T-helper 1 cell treated with Interleukin-12 subunit alpha and Interleukin-12 subunit beta and Interleukin-4 antibody, amounts not matched to agents 30 ng/mL and 1 ng/mL, for 36 hours (primary cell): ENCODE results near the gene SDHAF2. TPM values are rescaled to one million over a fixed set of nuclear protein-coding genes. Genes with fewer than 3 reads are reported as not detected.

Source experiments
- intact Hi-C: fragments of 100-400 bp; cut with micrococcal nuclease; formaldehyde crosslinking; loops from one replicate; pipeline ENCODE4 v1.15.1; 2024
- total RNA-seq: library from RNA; stranded (reverse); gene quantifications from 2 replicates; pipeline ENCODE4 v1.2.3, GENCODE V29; 2022

SDHAF2 gene
- total RNA-seq, 1 donor from 2014 or later = 53.0 TPM

GRCh38 chr11:61495801-61496601, 66.1 kb downstream of the SDHAF2 start:
- intact Hi-C loops = no loop called here

Other genes with a start within 250 kb of the SDHAF2 start
- gene PGA3, start 226.6 kb upstream of the SDHAF2 start, total RNA-seq = not detected in 2 replicates
- not detected in 2 replicates for gene PGA4, start 207.8 kb upstream of the SDHAF2 start, total RNA-seq
- not detected in 2 replicates for gene PGA5, start 188.9 kb upstream of the SDHAF2 start, total RNA-seq
- gene VWCE, start 134.8 kb upstream of the SDHAF2 start, total RNA-seq = 5.5 and 6.3 TPM in 2 replicates
- 225 and 243 TPM in 2 replicates for gene DDB1, start 97.0 kb upstream of the SDHAF2 start, total RNA-seq
- 32.6 and 33.3 TPM in 2 replicates for gene TKFC, start 96.9 kb upstream of the SDHAF2 start, total RNA-seq
- 38.9 and 40.0 TPM in 2 replicates for gene CYB561A3, start 68.2 kb upstream of the SDHAF2 start, total RNA-seq
- 64.6 and 71.3 TPM in 2 replicates for gene TMEM138, start 67.8 kb upstream of the SDHAF2 start, total RNA-seq
- 11.0 and 12.9 TPM in 2 replicates for gene TMEM216, start 37.5 kb upstream of the SDHAF2 start, total RNA-seq
- gene CPSF7, start 149 bp upstream of the SDHAF2 start, total RNA-seq = 115 and 119 TPM in 2 replicates
- gene LRRC10B, start 78.6 kb downstream of the SDHAF2 start, total RNA-seq = not detected in 2 replicates
- gene SYT7, start 151.0 kb downstream of the SDHAF2 start, total RNA-seq = not detected in 2 replicates